ENCODE measurements around the gene DYSF. TPM values are rescaled to one million over a fixed set of nuclear protein-coding genes. Genes with fewer than 3 reads are reported as not detected.

The DYSF gene
- polyA plus RNA-seq, 1 donor from 2014 or later: 0.34 TPM

- Mint-ChIP-seq H3K4me3 (no peak overlapping the region), H3K27ac (no peak overlapping the region), H3K4me1 (peaks cover 0 to 5% (median 0%) of the 10 kb centered on the region in 3 donors), H3K9me3 (no peaks in the 10 kb centered on the region), H3K27me3 (peaks cover 10% of the 10 kb centered on the region), H3K36me3 (no peaks in the 10 kb centered on the region)
These were observed 97.7 kb downstream of the DYSF start for GRCh38 chr2:71550801-71551630.

- Mint-ChIP-seq H3K9me3 (no peaks in the 10 kb centered on the region), H3K27me3 (peaks cover 7% of the 10 kb centered on the region), H3K36me3 (no peaks in the 10 kb centered on the region), H3K4me1 (peaks cover 0 to 5% (median 0%) of the 10 kb centered on the region in 3 donors), H3K27ac (no peak overlapping the region), H3K4me3 (no peak overlapping the region)
These were observed 98.2 kb downstream of the DYSF start for GRCh38 chr2:71551631-71551915.

GRCh38 chr2:71552356-71552755 lies 99.0 kb downstream of the DYSF start:
- H3K4me1 Mint-ChIP-seq: peaks cover 0 to 5% (median 0%) of the 10 kb centered on the region in 3 donors
- H3K27me3 Mint-ChIP-seq: peaks cover 2% of the 10 kb centered on the region
- H3K36me3 Mint-ChIP-seq: no peaks in the 10 kb centered on the region
- H3K9me3 Mint-ChIP-seq: no peaks in the 10 kb centered on the region
- no peak overlapping the region for H3K27ac Mint-ChIP-seq
- no peak overlapping the region for H3K4me3 Mint-ChIP-seq

- Mint-ChIP-seq H3K27ac (no peak overlapping the region), H3K9me3 (no peaks in the 10 kb centered on the region), H3K36me3 (no peaks in the 10 kb centered on the region), H3K4me1 (peaks cover 0 to 5% (median 0%) of the 10 kb centered on the region in 3 donors), H3K27me3 (peaks cover 2% of the 10 kb centered on the region), H3K4me3 (no peak overlapping the region)
These were observed 99.5 kb downstream of the DYSF start for GRCh38 chr2:71552861-71553301.

- Mint-ChIP-seq H3K27me3 (peaks cover 2% of the 10 kb centered on the region), H3K27ac (no peak overlapping the region), H3K4me1 (no peaks in the 10 kb centered on the region), H3K36me3 (no peaks in the 10 kb centered on the region), H3K9me3 (no peaks in the 10 kb centered on the region), H3K4me3 (peak overlapping the region in 1 of 4 donors; percentile 48)
These were observed 100.8 kb downstream of the DYSF start for GRCh38 chr2:71554028-71554705.

GRCh38 chr2:71554706-71555056 lies 101.3 kb downstream of the DYSF start:
- H3K36me3 Mint-ChIP-seq: no peaks in the 10 kb centered on the region
- no peak overlapping the region for H3K4me3 Mint-ChIP-seq
- peaks cover 4% of the 10 kb centered on the region for H3K27me3 Mint-ChIP-seq
- no peaks in the 10 kb centered on the region for H3K4me1 Mint-ChIP-seq
- no peak overlapping the region for H3K27ac Mint-ChIP-seq
- no peaks in the 10 kb centered on the region for H3K9me3 Mint-ChIP-seq

- Mint-ChIP-seq H3K9me3 (no peaks in the 10 kb centered on the region), H3K4me3 (no peak overlapping the region), H3K4me1 (no peaks in the 10 kb centered on the region), H3K27ac (no peak overlapping the region), H3K27me3 (peaks cover 2% of the 10 kb centered on the region), H3K36me3 (no peaks in the 10 kb centered on the region)
These were observed 102.6 kb downstream of the DYSF start for GRCh38 chr2:71555798-71556454.

- Mint-ChIP-seq H3K27ac (no peak overlapping the region), H3K36me3 (no peaks in the 10 kb centered on the region), H3K9me3 (no peaks in the 10 kb centered on the region), H3K4me3 (no peak overlapping the region), H3K27me3 (peaks cover 2% of the 10 kb centered on the region), H3K4me1 (no peaks in the 10 kb centered on the region)
These were observed 103.4 kb downstream of the DYSF start for GRCh38 chr2:71556692-71557250.

GRCh38 chr2:71557321-71557720 lies 104.0 kb downstream of the DYSF start:
- Mint-ChIP-seq H3K9me3 (no peaks in the 10 kb centered on the region), H3K27me3 (peaks cover 2% of the 10 kb centered on the region), H3K4me1 (no peaks in the 10 kb centered on the region), H3K4me3 (no peak overlapping the region), H3K36me3 (no peaks in the 10 kb centered on the region), H3K27ac (no peak overlapping the region)

GRCh38 chr2:71558300-71559051 lies 105.1 kb downstream of the DYSF start:
- peak overlapping the region in 2 of 3 donors; percentile 39 to 76 for H3K27ac Mint-ChIP-seq
- H3K9me3 Mint-ChIP-seq: no peaks in the 10 kb centered on the region
- peaks cover 2% of the 10 kb centered on the region for H3K27me3 Mint-ChIP-seq
- H3K4me3 Mint-ChIP-seq: no peak overlapping the region
- H3K36me3 Mint-ChIP-seq: no peaks in the 10 kb centered on the region
- no peaks in the 10 kb centered on the region for H3K4me1 Mint-ChIP-seq

GRCh38 chr2:71559080-71559827 lies 105.9 kb downstream of the DYSF start:
- Mint-ChIP-seq H3K27ac (peak overlapping the region in 1 of 3 donors; percentile 76), H3K4me3 (no peak overlapping the region), H3K27me3 (peaks cover 2% of the 10 kb centered on the region), H3K9me3 (no peaks in the 10 kb centered on the region), H3K4me1 (no peaks in the 10 kb centered on the region), H3K36me3 (no peaks in the 10 kb centered on the region)

GRCh38 chr2:71559828-71560637 lies 106.7 kb downstream of the DYSF start:
- H3K27me3 Mint-ChIP-seq: peaks cover 2% of the 10 kb centered on the region
- H3K27ac Mint-ChIP-seq: no peak overlapping the region
- H3K4me1 Mint-ChIP-seq: no peaks in the 10 kb centered on the region
- H3K4me3 Mint-ChIP-seq: no peak overlapping the region
- no peaks in the 10 kb centered on the region for H3K9me3 Mint-ChIP-seq
- no peaks in the 10 kb centered on the region for H3K36me3 Mint-ChIP-seq

- no peak overlapping the region for H3K4me3 Mint-ChIP-seq
- no peak overlapping the region for H3K27ac Mint-ChIP-seq
- H3K27me3 Mint-ChIP-seq: peaks cover 2% of the 10 kb centered on the region
- no peaks in the 10 kb centered on the region for H3K4me1 Mint-ChIP-seq
- H3K9me3 Mint-ChIP-seq: no peaks in the 10 kb centered on the region
- no peaks in the 10 kb centered on the region for H3K36me3 Mint-ChIP-seq
These were observed 107.3 kb downstream of the DYSF start for GRCh38 chr2:71560638-71561011.
